Astrocyte (in vitro differentiated cells and primary cell): ENCODE results near the gene TMEM8B.

Source experiments
- EZH2 ChIP-seq: IDR thresholded peaks from 2 replicates; pipeline ENCODE4 v1.6.1; 2012; ENCODE audit warnings: mild to moderate bottlenecking, low read length, inconsistent platforms; ENCODE audit not compliant: insufficient read depth
- TF ChIP-seq, protein P1 (sequence below): IDR thresholded peaks from 2 replicates; pipeline ENCODE4 v1.5.1; 2011; ENCODE audit warnings: low read depth, mild to moderate bottlenecking, inconsistent platforms, low read length, moderate library complexity; ENCODE audit not compliant: insufficient read depth

DNA sequence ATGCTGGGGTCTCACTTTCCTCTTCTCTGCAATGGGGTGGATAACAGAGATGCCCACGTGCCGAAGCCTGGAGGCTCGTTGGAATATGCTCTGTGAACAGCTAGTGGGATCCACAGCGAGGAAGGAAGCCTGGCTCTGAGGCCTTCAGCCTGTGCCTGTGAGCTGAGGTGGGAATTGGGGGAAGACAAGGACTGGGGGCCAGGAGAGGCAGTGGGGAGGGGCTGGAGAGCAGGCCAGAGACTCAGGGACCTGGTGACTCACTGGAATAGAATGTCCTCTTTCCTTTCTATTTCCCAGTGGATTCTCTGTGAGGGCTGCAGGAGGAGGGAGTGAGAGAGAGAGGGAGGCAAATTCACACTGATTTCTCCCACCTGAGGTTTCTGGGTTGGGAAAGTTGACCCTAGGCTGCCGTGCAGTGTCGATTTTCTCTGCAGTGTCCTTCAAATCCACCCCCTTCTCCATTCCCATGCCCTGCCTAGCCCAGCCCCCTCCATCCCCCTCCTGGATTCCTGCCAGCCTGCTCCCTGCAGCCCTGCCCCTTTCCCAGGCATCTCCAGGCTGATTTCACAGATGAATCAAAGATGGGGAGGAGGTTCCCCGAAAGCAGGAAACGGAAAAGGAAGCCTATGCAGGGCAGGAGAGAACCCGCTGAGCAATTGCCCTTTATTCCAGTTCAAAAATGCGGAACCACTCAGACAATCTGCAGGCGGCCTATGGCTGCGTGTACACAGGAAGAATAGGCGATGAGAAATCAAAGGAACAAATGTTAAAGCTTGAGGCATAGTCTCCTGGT, 78.9 kb downstream of the TMEM8B start:
- TF ChIP-seq, protein P1, sequence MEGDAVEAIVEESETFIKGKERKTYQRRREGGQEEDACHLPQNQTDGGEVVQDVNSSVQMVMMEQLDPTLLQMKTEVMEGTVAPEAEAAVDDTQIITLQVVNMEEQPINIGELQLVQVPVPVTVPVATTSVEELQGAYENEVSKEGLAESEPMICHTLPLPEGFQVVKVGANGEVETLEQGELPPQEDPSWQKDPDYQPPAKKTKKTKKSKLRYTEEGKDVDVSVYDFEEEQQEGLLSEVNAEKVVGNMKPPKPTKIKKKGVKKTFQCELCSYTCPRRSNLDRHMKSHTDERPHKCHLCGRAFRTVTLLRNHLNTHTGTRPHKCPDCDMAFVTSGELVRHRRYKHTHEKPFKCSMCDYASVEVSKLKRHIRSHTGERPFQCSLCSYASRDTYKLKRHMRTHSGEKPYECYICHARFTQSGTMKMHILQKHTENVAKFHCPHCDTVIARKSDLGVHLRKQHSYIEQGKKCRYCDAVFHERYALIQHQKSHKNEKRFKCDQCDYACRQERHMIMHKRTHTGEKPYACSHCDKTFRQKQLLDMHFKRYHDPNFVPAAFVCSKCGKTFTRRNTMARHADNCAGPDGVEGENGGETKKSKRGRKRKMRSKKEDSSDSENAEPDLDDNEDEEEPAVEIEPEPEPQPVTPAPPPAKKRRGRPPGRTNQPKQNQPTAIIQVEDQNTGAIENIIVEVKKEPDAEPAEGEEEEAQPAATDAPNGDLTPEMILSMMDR: no peak
- no peak for TF ChIP-seq EZH2
